Measurements from ENCODE around the gene TMEM185B. TPM values are rescaled to one million over a fixed set of nuclear protein-coding genes. Genes with fewer than 3 reads are reported as not detected.

The TMEM185B gene
- total RNA-seq, result 10 to 100 TPM; 12.1 to 23.2 (median 17.8) TPM

- Histone ChIP-seq H3K36me3 (no peaks in the 10 kb centered on the region), H3K4me3 (peak within 1 kb of the TSS; percentile 44 to 74 (median 66)), H3K9me3 (no peaks in the 10 kb centered on the region), H3K27ac (peak within 1 kb of the TSS; percentile 92 to 97 (median 94)), H3K27me3 (no peaks in the 10 kb centered on the region), H3K4me1 (peaks cover 8 to 26% (median 23%) of the 10 kb centered on the region in 4 donors)
- in situ Hi-C loops (cut with MboI; ENCODE audit: low pct_ligation_motif_present in 1 of 4, low pct_unique_long_range_greater_than_20kb in 1 of 4, low sequenced_read_pairs in 3 of 4) (loop anchor here in 1 of 4 donors (10.0 kb wide), 1 partner anchor 92 kb away; no protein-coding TSS in a partner anchor), intact Hi-C loops (cut with DNase I; ENCODE audit: low total_unique reads) (no loop called here)
- WGBS, 2 donors (ENCODE audit: low coverage in 1 of 2), result 8% methylated on average over 51 of the region's 108 CpGs; no CpG with 5 or more reads in 1 of the 2 donors
- DNase-seq, result peak; percentile 95
- TF ChIP-seq EP300 (IDR thresholded peaks at IDR 0.05; ENCODE audit: low read depth) (no peak), POLR2AphosphoS5 (IDR thresholded peaks at IDR 0.05) (peak; percentile 19 to 80 (median 69)), POLR2A (IDR thresholded peaks at IDR 0.05) (peak; percentile 60), CTCF (IDR thresholded peaks at IDR 0.05) (peak; percentile 22 to 59 (median 37))
Observed at GRCh38 chr2:120223034-120223912, at the start of gene TMEM185B. TSS of gene TMEM185B (minus strand) at chr2:120223400. CDS start at chr2:120222976, 424 bp downstream.

- no peaks in the 10 kb centered on the region for H3K9me3 ChIP-seq
- in situ Hi-C loops (cut with MboI; ENCODE audit: low pct_ligation_motif_present in 1 of 4, low pct_unique_long_range_greater_than_20kb in 1 of 4, low sequenced_read_pairs in 3 of 4) (no loop called here), intact Hi-C loops (cut with DNase I; ENCODE audit: low total_unique reads) (no loop called here)
- DNase-seq, result no peak
- TF ChIP-seq EP300 (IDR thresholded peaks at IDR 0.05; ENCODE audit: low read depth) (no peak), POLR2A (IDR thresholded peaks at IDR 0.05) (no peak), POLR2AphosphoS5 (IDR thresholded peaks at IDR 0.05) (no peak), CTCF (IDR thresholded peaks at IDR 0.05) (no peak)
- H3K36me3 ChIP-seq, result no peaks in the 10 kb centered on the region
- H3K4me1 ChIP-seq, result peaks cover 0 to 11% (median 0%) of the 10 kb centered on the region in 4 donors
- no peak overlapping the region for H3K4me3 ChIP-seq
- WGBS, 2 donors (ENCODE audit: low coverage in 1 of 2), result 89 to 100% methylated on average over 1 of the region's 1 CpG
- H3K27ac ChIP-seq, result no peak overlapping the region
- no peaks in the 10 kb centered on the region for H3K27me3 ChIP-seq
Observed at GRCh38 chr2:120271711-120272379, 48.6 kb upstream of the TMEM185B start.

GRCh38 chr2:120269816-120270215 is 46.6 kb upstream of the TMEM185B start:
- H3K9me3 ChIP-seq, result no peaks in the 10 kb centered on the region
- WGBS, 2 donors (ENCODE audit: low coverage in 1 of 2), result 70 to 80% methylated on average over 1 of the region's 1 CpG
- peaks cover 0 to 11% (median 0%) of the 10 kb centered on the region in 4 donors for H3K4me1 ChIP-seq
- H3K27me3 ChIP-seq, result no peaks in the 10 kb centered on the region
- no peak for DNase-seq
- no peak overlapping the region for H3K4me3 ChIP-seq
- no peak for TF ChIP-seq CTCF (IDR thresholded peaks at IDR 0.05)
- TF ChIP-seq POLR2AphosphoS5 (IDR thresholded peaks at IDR 0.05), result no peak
- no peak for TF ChIP-seq POLR2A (IDR thresholded peaks at IDR 0.05)
- TF ChIP-seq EP300 (IDR thresholded peaks at IDR 0.05; ENCODE audit: low read depth), result no peak
- intact Hi-C loops (cut with DNase I; ENCODE audit: low total_unique reads) (no loop called here), in situ Hi-C loops (cut with MboI; ENCODE audit: low pct_ligation_motif_present in 1 of 4, low pct_unique_long_range_greater_than_20kb in 1 of 4, low sequenced_read_pairs in 3 of 4) (no loop called here)
- H3K36me3 ChIP-seq, result no peaks in the 10 kb centered on the region
- H3K27ac ChIP-seq, result no peak overlapping the region

- 88 to 95% methylated on average over 11 of the region's 11 CpGs for WGBS, 2 donors (ENCODE audit: low coverage in 1 of 2)
- peaks cover 0 to 11% (median 0%) of the 10 kb centered on the region in 4 donors for H3K4me1 ChIP-seq
- DNase-seq, result no peak
- H3K27me3 ChIP-seq, result no peaks in the 10 kb centered on the region
- no peak for TF ChIP-seq POLR2A (IDR thresholded peaks at IDR 0.05)
- TF ChIP-seq CTCF (IDR thresholded peaks at IDR 0.05), result no peak
- no peak for TF ChIP-seq EP300 (IDR thresholded peaks at IDR 0.05; ENCODE audit: low read depth)
- no peak for TF ChIP-seq POLR2AphosphoS5 (IDR thresholded peaks at IDR 0.05)
- in situ Hi-C loops (cut with MboI; ENCODE audit: low pct_ligation_motif_present in 1 of 4, low pct_unique_long_range_greater_than_20kb in 1 of 4, low sequenced_read_pairs in 3 of 4), result no loop called here
- no peak overlapping the region for H3K4me3 ChIP-seq
- no peaks in the 10 kb centered on the region for H3K9me3 ChIP-seq
- no peaks in the 10 kb centered on the region for H3K36me3 ChIP-seq
- intact Hi-C loops (cut with DNase I; ENCODE audit: low total_unique reads), result no loop called here
- no peak overlapping the region for H3K27ac ChIP-seq
Observed at GRCh38 chr2:120269076-120269744, 46.0 kb upstream of the TMEM185B start.
